Activated T-cell treated with anti-CD3 and anti-CD28 coated beads for 48 hours (primary cell): ENCODE results near the gene ARMC12.

Source experiments
- DNase-seq: peaks from one replicate; pipeline ENCODE4 v3.0.0-alpha.2; 2020; ENCODE audit warnings: low read depth

The ARMC12 gene

DNA sequence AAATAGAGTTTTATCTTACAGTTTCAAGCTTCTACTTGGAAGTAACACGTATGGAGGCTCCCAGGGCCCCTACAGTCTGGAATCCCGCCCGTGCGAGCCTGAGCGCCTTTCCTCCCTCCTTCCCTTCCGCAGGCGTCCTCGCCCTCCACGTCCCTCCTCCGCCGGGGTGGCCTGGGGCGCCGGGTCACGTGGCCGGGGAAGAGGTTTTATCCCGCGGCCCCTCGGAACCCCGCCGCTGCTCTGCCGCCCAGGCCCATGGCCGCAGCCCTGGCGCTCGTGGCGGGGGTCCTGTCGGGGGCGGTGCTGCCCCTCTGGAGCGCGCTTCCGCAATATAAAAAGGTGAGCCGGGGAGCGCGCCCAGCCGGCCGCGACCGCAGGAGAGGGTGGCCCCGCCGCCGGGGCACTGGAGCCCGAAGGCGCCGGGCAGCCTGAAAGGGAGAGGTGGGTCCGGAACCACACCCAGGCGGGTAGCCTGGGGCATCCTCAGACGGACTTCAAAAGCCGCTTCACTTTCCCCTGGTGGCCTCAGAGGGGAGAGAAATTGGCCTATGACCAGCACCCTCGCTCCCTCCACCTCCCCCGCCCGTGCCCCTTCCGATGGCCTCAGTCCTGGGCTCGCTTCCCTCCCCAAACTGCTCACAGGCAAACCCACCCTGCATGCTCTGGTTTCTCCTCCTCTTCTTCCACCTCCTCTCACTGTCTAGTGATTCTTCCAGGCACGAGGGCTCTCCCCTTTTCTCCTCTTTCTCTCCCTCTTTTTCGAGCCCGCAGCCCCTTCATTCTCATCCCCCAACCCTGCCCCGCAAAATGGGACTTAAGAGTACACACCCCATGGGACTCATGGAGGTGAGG, 39.8 kb downstream of the ARMC12 start, which contains the start of gene CLPSL2:
Gene CLPSL2, plus strand, starts transcription at position 235 of the 852 bp plus-strand sequence. Its CDS starts 21 bp downstream, at position 256.
- DNase-seq = no peak

DNA sequence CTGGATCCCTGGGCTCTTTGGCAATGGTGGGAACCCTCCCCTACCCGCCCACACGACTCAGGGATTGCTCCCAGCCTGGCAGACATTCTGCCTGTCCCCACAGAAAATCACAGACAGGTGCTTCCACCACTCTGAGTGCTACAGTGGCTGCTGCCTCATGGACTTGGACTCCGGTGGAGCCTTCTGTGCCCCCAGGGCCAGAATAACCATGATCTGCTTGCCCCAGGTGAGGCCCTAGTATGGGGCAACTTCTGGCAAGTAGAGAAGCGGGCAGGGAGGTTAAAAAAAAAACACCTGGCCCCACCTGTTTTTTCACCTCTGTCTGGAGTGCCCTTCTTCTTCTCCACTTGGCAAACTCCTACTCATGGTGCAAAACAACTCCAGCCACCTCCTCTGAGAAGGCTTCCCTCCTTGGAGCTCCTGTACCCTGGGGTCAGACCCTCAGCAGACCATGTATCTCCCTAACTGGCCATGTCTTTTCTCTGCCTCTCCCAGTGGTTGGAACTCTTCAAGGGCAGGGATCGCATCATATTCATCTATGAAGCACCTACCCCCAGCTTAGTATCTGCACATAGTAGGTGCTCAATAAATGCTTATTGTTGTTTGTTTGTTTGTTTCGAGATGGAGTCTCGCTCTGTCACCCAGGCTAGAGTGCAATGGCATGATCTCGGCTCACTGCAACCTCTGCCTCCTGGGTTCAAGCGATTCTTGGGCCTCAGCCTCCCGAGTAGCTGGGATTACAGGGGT, 40.7 kb downstream of the ARMC12 start:
- DNase-seq = no peak

DNA sequence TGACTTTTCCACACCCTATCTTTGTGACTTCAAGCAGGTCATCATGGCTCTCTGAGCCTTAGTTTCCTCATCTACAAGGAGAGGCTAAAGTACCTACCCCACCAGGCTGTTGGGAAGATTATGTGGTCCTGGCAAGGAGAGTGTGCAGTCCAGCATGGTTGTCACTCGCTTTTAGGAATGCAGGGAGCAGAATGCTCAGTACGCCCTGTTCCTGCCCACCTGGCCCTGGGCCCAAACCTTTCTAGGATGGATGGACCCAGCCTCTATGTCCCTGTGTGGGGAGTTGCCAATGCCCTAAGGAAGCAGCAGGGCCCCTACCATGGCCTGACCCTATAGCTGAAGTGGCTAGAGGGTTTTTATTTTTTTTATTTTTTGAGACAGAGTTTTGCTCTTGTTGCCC, 41.6 kb downstream of the ARMC12 start:
- DNase-seq = no peak

GRCh38 chr6:35780719-35781118, 43.9 kb downstream of the ARMC12 start, which contains the start of gene CLPSL1:
Gene CLPSL1, plus strand, starts transcription at chr6:35781019. Its CDS starts 92 bp downstream, at chr6:35781111.
- no peak for DNase-seq

DNA sequence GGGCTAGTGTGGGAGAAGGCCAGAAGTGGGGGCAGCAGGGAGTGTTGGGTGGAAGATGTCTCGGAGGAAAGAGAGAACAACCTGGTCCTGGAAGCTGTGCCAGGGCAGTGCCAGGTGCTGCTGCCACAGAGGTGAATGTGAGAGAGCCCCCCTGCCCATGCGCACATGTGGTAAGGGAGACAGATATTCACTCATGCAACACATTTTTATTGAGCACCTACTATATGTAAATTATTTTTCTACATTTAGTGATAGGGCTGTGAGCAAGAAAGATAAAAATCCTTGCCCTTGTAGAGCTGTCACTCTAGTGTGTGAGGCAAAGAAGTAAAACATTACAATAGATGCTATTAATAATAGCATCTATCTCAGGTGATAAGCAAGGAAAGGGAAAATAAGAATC, 44.5 kb downstream of the ARMC12 start:
- no peak for DNase-seq

- DNase-seq = no peak
These were observed 45.6 kb downstream of the ARMC12 start for GRCh38 chr6:35782424-35782823.

- DNase-seq = no peak
These were observed 47.4 kb downstream of the ARMC12 start for GRCh38 chr6:35784200-35784599.

DNA sequence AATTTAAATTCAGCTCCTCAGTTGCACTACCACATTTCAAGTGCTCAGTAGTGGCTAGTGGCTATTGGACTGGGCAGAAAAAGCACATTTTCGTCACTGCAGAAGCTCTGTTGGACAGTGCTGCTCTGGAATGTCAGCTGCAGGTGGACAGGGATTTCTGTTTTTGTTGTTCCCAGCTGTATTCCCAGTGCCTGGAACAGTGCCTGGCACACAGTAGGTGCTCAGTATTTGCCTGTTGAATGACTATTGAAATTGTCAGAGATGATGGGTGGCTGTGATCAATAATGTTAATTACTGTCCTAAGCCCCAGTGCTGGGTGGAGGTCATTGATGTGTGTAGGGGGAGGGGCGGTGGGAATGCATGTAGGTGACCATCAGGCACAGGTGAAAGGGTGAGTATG, 49.4 kb downstream of the ARMC12 start:
- DNase-seq = no peak

DNA sequence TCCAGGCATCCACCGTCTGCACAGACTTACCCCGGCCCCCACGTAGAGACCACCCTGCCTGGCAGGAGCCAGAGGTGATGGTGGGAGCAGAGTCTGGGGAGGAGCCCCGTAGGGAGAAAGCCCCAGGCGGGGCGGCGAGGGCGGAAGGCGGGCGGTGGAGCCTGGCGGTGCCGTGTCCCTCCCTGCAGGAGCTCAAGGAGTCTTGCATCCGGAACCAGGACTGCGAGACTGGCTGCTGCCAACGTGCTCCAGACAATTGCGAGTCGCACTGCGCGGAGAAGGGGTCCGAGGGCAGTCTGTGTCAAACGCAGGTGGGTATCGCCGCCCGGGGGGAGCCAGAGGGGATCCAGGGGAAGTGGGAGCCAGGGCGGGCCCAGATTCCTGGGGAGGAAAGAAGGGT, 50.0 kb downstream of the ARMC12 start:
- DNase-seq = no peak

DNA sequence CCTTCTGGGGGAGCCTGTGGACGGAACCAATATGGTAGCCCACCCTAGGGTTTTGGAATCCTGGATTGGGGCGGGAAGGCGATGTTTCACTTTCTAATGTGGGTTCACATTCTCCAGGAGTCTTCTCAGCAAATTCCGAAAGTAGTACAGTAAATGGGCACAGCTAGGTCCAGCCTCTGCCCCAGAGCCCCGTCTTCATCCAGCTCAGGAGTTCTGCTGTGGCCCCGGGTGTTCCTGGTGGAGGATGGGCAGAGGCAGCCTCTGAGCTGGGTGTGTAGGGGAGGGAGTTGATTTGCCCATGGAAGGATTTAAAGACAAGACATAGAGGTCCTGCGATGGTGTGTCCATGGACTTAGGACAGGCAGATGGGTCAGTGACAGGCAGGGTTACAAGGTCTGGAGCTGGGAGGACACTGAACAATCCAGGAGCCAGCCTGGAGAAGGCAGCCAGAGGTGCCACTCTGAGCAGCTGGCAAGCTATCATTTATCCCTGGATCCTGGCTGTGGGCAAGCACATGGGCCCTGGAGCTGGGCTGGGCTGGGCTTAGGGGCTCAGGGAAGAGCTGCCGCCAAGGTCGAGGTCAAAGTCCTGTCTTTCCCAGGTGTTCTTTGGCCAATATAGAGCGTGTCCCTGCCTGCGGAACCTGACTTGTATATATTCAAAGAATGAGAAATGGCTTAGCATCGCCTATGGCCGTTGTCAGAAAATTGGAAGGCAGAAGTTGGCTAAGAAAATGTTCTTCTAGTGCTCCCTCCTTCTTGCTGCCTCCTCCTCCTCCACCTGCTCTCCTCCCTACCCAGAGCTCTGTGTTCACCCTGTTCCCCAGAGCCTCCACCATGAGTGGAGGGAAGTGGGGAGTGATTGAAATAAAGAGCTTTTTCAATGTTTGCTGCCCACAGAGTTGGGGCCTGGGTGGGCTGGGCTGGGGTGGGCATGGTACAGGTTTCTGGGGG, 50.7 kb downstream of the ARMC12 start:
- no peak for DNase-seq

GRCh38 chr6:35788423-35788982, 51.7 kb downstream of the ARMC12 start:
- no peak for DNase-seq

DNA sequence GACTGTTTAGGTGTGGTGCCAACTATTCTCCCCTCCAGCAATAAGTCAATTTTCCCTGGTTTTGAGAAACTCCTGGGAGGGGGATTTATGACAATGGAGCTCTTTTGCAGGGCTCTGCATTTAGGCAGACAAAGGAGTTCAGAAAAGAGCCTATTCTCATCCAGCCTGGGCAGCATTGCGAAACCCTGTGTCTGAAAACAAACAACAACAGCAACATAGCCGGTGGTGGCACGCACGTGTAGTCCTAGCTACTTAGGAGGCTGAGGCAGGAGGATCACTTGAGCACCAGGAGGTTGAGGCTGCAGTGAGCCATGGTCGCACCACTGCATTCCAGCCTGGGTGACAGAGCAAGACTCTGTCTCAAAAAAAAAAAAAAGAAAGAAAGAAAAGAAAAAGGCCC, 53.9 kb downstream of the ARMC12 start:
- DNase-seq = no peak

DNA sequence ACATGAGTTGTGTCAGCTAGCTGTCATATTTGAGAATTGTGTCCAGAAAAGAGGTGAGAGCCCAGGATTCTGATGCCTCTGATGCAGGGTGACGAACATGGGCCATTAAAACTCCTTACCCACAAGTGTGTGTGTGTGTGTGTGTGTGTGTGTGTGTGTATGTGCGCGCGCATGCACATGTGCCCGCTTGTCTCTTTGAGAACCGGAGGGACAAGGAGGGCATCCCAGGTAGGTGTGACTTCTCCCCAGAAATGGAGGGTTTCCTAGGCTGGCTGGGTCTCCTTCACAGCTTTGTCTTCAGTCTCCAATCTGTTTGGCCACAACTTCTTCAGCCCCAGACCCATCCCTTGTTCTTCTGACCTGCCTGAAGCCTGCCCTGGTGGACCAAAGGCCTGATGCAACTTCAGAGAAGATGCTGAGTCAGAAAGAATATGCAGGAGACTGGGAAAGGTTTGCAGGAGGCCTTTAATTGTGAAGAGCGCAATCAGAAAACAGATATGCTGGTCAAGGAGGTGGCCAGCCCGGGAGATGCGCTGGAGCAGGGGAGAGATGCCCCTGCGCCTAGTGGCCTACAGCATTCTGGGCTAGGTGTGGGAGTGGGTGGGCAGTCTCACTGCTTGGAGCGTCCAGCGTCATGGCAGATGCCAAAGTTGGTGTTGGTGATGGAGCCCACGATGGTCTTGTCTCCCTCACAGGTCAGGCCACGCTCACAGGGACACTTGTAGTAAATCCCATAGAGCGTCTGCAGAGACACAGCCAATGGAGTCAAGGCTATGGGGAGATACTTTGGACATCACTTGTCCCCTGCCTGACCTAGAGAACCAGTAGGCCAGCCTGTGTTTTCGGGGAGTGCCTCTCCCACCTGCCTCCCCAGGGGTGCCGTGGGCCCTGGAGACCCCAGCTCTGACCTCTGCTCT, 58.0 kb downstream of the ARMC12 start:
- no peak for DNase-seq

DNA sequence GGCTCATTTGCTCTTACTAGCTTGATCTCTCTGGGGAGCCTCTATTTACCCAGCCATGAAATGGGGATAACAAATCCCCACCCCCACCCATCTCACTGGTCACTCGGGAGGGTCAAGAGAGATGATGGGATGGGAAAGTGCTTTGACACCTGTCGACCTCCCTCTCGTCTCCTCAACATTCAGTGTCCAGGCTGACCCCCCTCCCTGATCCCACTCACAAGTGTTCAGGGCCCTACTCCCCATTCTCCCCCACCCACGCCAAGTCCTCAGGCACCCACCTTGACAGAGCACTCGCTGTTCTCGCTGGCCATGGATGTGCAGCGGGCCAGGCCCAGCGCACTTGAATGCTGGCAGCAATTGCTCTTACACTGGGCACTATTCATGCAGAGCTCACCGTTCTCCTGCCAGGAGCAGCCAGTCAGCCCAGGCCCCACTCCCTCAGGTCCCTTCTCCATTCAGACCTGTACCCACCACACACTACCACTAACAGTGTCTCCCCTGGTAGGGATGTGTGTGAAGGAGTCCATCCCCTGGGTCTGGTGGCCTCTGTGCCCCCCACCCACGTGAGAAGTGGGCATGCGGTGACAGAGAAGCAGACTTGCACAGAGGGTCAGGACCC, 58.7 kb downstream of the ARMC12 start:
- DNase-seq = no peak

DNA sequence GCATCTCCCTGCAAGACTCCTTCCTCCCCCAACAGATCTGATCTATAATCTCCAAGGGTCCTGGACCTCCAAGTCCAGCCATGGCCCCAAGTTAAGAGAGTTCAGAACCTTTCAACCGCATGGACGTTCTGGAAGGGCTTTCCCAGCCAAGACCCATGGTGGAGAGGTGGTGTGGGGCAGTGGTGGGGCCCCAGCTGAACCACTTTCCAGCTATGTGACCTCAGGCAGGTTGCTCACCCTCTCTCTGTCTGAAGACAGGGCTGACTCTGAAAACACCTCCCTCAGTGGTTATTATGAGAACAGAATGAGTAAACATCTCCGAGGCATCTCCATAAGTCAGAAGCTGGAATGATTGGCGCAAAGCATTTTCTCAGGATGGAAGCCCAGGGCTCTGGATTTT, 59.4 kb downstream of the ARMC12 start:
- DNase-seq = no peak

- no peak for DNase-seq
These were observed 61.1 kb downstream of the ARMC12 start for GRCh38 chr6:35797837-35798526.
